T-cell (primary cell): ENCODE results near the gene PRKCG. TPM values are rescaled to one million over a fixed set of nuclear protein-coding genes. Genes with fewer than 3 reads are reported as not detected.

Source experiments
- ATAC-seq, 4 experiments: fragments of 200-7000 bp in 3 of 4; fragments of 150-1000 bp in 1 of 4; cut with Tn5 transposase; replicated peaks in 1 of 4; 1 replicate in 3 of 4; 2 replicates in 1 of 4; pipeline ENCODE4 v1.10.0; 2021; ENCODE audit warnings: moderate library complexity in 3 of 4, mild to moderate bottlenecking in 2 of 4, moderate number of reproducible peaks in 1 of 4
- CTCF ChIA-PET, 2 donors: fragments of 300-600 bp; sonication (Branson Sonifier 250); formaldehyde crosslinking; loops; one replicate each; lab custom pipeline; 2022; ENCODE audit warnings: antibody characterized with exemption in 2 of 2; lab: Charles Lee
- POLR2A ChIA-PET, 2 donors: fragments of 300-600 bp; sonication (Branson Sonifier 250); formaldehyde crosslinking; loops; one replicate each; lab custom pipeline; 2022; ENCODE audit warnings: antibody characterized with exemption in 2 of 2; lab: Charles Lee
- DNase-seq, 35 experiments: peaks; one replicate each; pipeline versions ENCODE4 v3.0.0 to v3.0.0-alpha.2; 2013 to 2023
- H3K27ac ChIP-seq: one replicate; pipeline ENCODE4 v1.5.1; 2013; ENCODE audit warnings: low read length
- H3K27me3 ChIP-seq, 2 experiments: replicated peaks in 1 of 2; 1 replicate in 1 of 2; 2 replicates in 1 of 2; pipeline versions ENCODE4 v1.6.1 to v1.7.0; 2013; ENCODE audit warnings: low read length in 1 of 2, mixed read lengths in 1 of 2; ENCODE audit not compliant: control insufficient read depth in 2 of 2, insufficient read depth in 2 of 2; ENCODE audit errors: extremely low read depth in 1 of 2
- H3K36me3 ChIP-seq, 2 donors: 1 replicate in 1 of 2; 2 replicates in 1 of 2; pipeline versions ENCODE4 v1.6.1 to v1.7.0; 2013; ENCODE audit warnings: low read length in 1 of 2; ENCODE audit not compliant: control insufficient read depth in 2 of 2, insufficient read depth in 1 of 2; ENCODE audit errors: extremely low read depth in 1 of 2
- H3K4me1 ChIP-seq, 2 experiments: 1 replicate in 1 of 2; 2 replicates in 1 of 2; pipeline versions ENCODE4 v1.6.1 to v1.7.0; 2013; ENCODE audit warnings: low read length in 2 of 2, mixed read lengths in 1 of 2; ENCODE audit not compliant: insufficient read depth in 2 of 2, control insufficient read depth in 1 of 2; ENCODE audit errors: extremely low read depth in 1 of 2
- H3K4me3 ChIP-seq, 2 donors: 1 replicate in 1 of 2; 2 replicates in 1 of 2; pipeline versions ENCODE4 v1.5.1 to v1.7.0; 2013; ENCODE audit warnings: mild to moderate bottlenecking in 2 of 2, low read length in 1 of 2, moderate library complexity in 1 of 2; ENCODE audit not compliant: control insufficient read depth in 1 of 2; ENCODE audit errors: extremely low read depth in 1 of 2
- H3K9me3 ChIP-seq: 2 replicates; pipeline ENCODE4 v1.7.0; 2013
- H3K27ac Mint-ChIP-seq, 2 donors: one replicate each; pipeline ENCODE4 v1.8.0; 2020 to 2021; ENCODE audit warnings: mild to moderate bottlenecking in 2 of 2, mixed read lengths in 2 of 2
- H3K27me3 Mint-ChIP-seq, 2 donors: one replicate each; pipeline ENCODE4 v1.8.0; 2021 to 2022; ENCODE audit warnings: mixed read lengths in 2 of 2
- H3K36me3 Mint-ChIP-seq: one replicate; pipeline ENCODE4 v1.8.0; 2021; ENCODE audit warnings: mixed read lengths
- H3K4me1 Mint-ChIP-seq, 3 donors: one replicate each; pipeline ENCODE4 v1.8.0; 2020 to 2022; ENCODE audit warnings: mixed read lengths in 3 of 3, mild to moderate bottlenecking in 1 of 3
- H3K4me3 Mint-ChIP-seq, 3 donors: one replicate each; pipeline ENCODE4 v1.8.0; 2020 to 2022; ENCODE audit warnings: mild to moderate bottlenecking in 3 of 3, mixed read lengths in 3 of 3, moderate library complexity in 3 of 3
- H3K9me3 Mint-ChIP-seq, 3 donors: one replicate each; pipeline ENCODE4 v1.8.0; 2020 to 2022; ENCODE audit warnings: mixed read lengths in 3 of 3
- WGBS: methylation state at CpG from one replicate; pipeline ENCODE4 v1.1.5; 2013; ENCODE audit warnings: missing lambda C conversion rate; ENCODE audit not compliant: insufficient coverage; 5-methylcytosine and 5-hydroxymethylcytosine counted together
- total RNA-seq, 35 experiments: library from RNA in 6 of 35; stranded (reverse) in 6 of 35; fragments of 120-200 nt in 1 of 35; gene quantifications; one replicate each; pipeline versions ENCODE4 v1.2.1 to v1.2.4 and lab custom pipeline; 2013 to 2026

PRKCG gene
- total RNA-seq, 5 donors from 2014 or later (not counting 1 experiment from before 2014, with no cell fraction given): 0.15 to 2.4 (median 0.32) TPM; not detected in 2

DNA sequence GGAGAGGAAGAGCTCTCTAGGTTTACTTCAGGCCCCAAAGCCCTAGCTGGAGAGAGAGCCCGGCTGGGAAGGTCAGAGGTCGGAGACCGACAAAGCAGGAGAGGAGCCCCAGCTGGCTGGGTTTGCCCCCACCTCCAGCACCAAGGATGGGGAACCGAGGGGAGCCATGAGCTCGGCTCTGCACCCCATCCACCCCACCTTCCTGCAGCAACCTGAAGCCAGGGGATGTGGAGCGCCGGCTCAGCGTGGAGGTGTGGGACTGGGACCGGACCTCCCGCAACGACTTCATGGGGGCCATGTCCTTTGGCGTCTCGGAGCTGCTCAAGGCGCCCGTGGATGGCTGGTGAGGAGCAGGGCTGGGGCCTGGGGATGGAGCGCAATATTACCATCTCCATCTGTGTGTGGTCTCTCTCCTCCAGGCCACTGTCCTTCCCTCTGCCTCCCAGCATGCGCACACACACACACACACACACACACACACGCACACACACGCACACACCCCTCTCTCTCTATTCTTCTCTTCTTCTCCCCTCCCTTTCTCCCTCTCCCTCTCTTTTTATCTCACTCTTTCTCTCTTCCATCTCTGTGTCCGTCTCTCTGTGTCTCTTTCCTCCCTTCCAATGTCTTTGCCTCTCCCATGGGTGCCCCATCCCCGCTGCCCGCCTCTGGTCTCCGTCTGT lies 10.4 kb downstream of the PRKCG start:
- Histone ChIP-seq H3K4me3 (no peak overlapping the region), H3K27ac (no peak overlapping the region), H3K4me1 (peaks cover 0 to 7% of the 10 kb centered on the region in 2 experiments), H3K36me3 (no peaks in the 10 kb centered on the region), H3K27me3 (peaks cover 2 to 52% of the 10 kb centered on the region in 2 experiments), H3K9me3 (no peaks in the 10 kb centered on the region)
- 71% methylated on average over 14 of the region's 23 CpGs for WGBS
- ATAC-seq (no peak), DNase-seq (no peak)
- H3K27ac Mint-ChIP-seq: no peak overlapping the region
- peaks cover 4 to 12% (median 4%) of the 10 kb centered on the region in 3 donors for H3K4me1 Mint-ChIP-seq
- H3K27me3 Mint-ChIP-seq: peaks cover 37 to 49% of the 10 kb centered on the region in 2 donors
- POLR2A ChIA-PET: no interaction called here
- no peaks in the 10 kb centered on the region for H3K36me3 Mint-ChIP-seq
- H3K9me3 Mint-ChIP-seq: no peaks in the 10 kb centered on the region
- no peak overlapping the region for H3K4me3 Mint-ChIP-seq
- CTCF ChIA-PET: no interaction called here

DNA sequence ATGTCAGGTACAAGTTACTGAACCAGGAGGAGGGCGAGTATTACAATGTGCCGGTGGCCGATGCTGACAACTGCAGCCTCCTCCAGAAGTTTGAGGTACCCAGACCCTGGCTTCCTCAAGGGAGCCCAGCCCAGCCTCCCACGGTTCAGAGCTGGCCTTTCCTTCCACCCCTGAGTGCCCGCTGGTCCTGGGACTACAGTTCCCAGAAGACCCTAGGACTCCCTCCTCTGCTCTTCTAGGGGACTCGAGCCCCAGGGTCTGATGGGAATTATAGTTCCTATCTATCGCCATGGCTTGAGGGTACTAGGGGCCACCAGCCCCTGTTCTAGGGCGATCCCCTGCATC lies 11.0 kb downstream of the PRKCG start:
- Mint-ChIP-seq H3K27ac (no peak overlapping the region), H3K36me3 (no peaks in the 10 kb centered on the region), H3K4me1 (peaks cover 4 to 12% (median 4%) of the 10 kb centered on the region in 3 donors), H3K4me3 (no peak overlapping the region), H3K9me3 (no peaks in the 10 kb centered on the region), H3K27me3 (peaks cover 40 to 54% of the 10 kb centered on the region in 2 donors)
- WGBS: 60% methylated on average over 6 of the region's 8 CpGs
- Histone ChIP-seq H3K36me3 (no peaks in the 10 kb centered on the region), H3K27me3 (peaks cover 2 to 55% of the 10 kb centered on the region in 2 experiments), H3K27ac (no peak overlapping the region), H3K4me3 (no peak overlapping the region), H3K4me1 (peaks cover 0 to 7% of the 10 kb centered on the region in 2 experiments), H3K9me3 (no peaks in the 10 kb centered on the region)
- POLR2A ChIA-PET: no interaction called here
- ATAC-seq (no peak), DNase-seq (no peak)
- CTCF ChIA-PET: no interaction called here

DNA sequence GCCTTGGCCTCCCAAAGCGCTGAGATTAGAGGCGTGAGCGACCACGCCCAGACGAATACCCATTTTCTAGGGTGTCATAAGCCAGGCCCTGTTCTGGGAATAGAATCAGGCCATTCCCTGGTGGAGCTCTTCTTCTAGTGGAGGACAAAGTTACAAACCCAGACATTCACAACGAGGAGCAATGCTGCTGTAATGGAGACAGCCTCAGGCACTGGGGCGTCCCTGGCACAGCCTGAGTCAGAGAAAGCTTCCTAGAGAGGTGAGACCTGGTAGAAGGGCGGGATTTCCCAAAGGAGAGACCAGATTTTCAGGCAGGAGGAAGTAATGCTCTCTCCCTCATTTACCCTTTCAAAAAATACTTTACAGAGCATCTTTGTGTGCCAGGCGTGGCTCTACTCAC lies 12.7 kb downstream of the PRKCG start:
- H3K4me1 Mint-ChIP-seq: peaks cover 9 to 14% (median 12%) of the 10 kb centered on the region in 3 donors
- H3K36me3 Mint-ChIP-seq: no peaks in the 10 kb centered on the region
- Histone ChIP-seq H3K36me3 (no peaks in the 10 kb centered on the region), H3K9me3 (no peaks in the 10 kb centered on the region), H3K27me3 (peaks cover 2 to 72% of the 10 kb centered on the region in 2 experiments), H3K4me1 (peaks cover 0 to 5% of the 10 kb centered on the region in 2 experiments), H3K27ac (no peak overlapping the region), H3K4me3 (no peak overlapping the region)
- H3K9me3 Mint-ChIP-seq: no peaks in the 10 kb centered on the region
- no peak for DNase-seq
- ChIA-PET CTCF (interaction anchor here in 1 of 2 donors (0.7 kb wide), 1 partner anchor 38 kb away, joined by 3 read pairs; no protein-coding TSS in a partner anchor), POLR2A (no interaction called here)
- H3K27me3 Mint-ChIP-seq: peaks cover 51 to 67% of the 10 kb centered on the region in 2 donors
- ATAC-seq: no peak
- no peak overlapping the region for H3K4me3 Mint-ChIP-seq
- H3K27ac Mint-ChIP-seq: no peak overlapping the region
- WGBS: 100% methylated on average over 1 of the region's 9 CpGs

DNA sequence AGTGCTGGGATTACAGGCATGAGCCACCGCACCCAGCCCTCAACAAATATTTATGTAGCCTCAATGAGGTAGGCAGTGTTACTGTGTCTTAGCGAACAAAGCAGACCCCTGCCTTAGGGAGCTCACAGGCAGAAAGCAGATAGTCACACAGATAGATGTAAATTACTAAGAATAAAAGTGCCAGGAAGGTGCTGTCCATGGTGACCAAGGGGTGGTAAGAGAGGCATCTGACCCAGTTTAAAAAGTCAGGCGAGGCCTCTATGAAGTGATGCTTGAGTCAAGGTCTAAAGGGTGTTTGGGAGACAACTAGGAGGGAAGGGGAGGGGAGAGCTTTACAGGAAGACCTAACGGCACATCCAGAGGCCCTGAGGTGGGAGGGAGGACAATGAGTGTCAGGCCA lies 14.7 kb downstream of the PRKCG start:
- Mint-ChIP-seq H3K36me3 (no peaks in the 10 kb centered on the region), H3K9me3 (no peaks in the 10 kb centered on the region), H3K4me1 (peaks cover 4 to 9% (median 5%) of the 10 kb centered on the region in 3 donors), H3K4me3 (no peak overlapping the region), H3K27ac (no peak overlapping the region), H3K27me3 (peaks cover 52 to 73% of the 10 kb centered on the region in 2 donors)
- Histone ChIP-seq H3K4me1 (no peaks in the 10 kb centered on the region), H3K36me3 (no peaks in the 10 kb centered on the region), H3K4me3 (no peak overlapping the region), H3K27me3 (peaks cover 0 to 71% of the 10 kb centered on the region in 2 experiments), H3K9me3 (no peaks in the 10 kb centered on the region), H3K27ac (no peak overlapping the region)
- no peak for ATAC-seq
- no peak for DNase-seq
- CTCF ChIA-PET: no interaction called here
- 31% methylated on average over 2 of the region's 4 CpGs for WGBS
- POLR2A ChIA-PET: no interaction called here

DNA sequence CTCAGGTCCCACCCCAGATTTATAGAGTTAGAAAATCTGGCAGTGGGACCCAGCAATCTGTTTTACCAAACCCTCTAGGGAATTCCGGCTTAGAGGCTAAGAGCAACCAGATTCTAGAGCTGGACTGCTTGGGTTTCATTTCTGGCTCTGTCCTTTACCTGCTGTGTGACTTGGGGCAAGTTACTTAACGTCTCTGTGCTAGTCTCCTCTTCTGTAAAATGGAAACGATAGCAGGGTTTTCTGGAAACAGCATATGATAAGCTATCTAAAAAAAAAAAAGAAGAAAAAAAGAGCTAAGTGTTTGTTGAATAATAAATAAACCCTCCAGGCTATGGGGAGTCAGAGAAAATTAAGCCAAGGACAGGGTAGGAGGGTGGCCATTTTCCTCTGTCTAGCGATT lies 15.5 kb downstream of the PRKCG start:
- H3K4me3 Mint-ChIP-seq: no peak overlapping the region
- Histone ChIP-seq H3K27ac (no peak overlapping the region), H3K9me3 (no peaks in the 10 kb centered on the region), H3K4me3 (no peak overlapping the region), H3K36me3 (no peaks in the 10 kb centered on the region), H3K4me1 (no peaks in the 10 kb centered on the region), H3K27me3 (peaks cover 0 to 66% of the 10 kb centered on the region in 2 experiments)
- peaks cover 53 to 75% of the 10 kb centered on the region in 2 donors for H3K27me3 Mint-ChIP-seq
- ATAC-seq: no peak
- 67% methylated on average over 1 of the region's 4 CpGs for WGBS
- no peak overlapping the region for H3K27ac Mint-ChIP-seq
- POLR2A ChIA-PET: no interaction called here
- no peaks in the 10 kb centered on the region for H3K36me3 Mint-ChIP-seq
- no peaks in the 10 kb centered on the region for H3K9me3 Mint-ChIP-seq
- no peak for DNase-seq
- CTCF ChIA-PET: no interaction called here
- peaks cover 4 to 9% (median 5%) of the 10 kb centered on the region in 3 donors for H3K4me1 Mint-ChIP-seq

DNA sequence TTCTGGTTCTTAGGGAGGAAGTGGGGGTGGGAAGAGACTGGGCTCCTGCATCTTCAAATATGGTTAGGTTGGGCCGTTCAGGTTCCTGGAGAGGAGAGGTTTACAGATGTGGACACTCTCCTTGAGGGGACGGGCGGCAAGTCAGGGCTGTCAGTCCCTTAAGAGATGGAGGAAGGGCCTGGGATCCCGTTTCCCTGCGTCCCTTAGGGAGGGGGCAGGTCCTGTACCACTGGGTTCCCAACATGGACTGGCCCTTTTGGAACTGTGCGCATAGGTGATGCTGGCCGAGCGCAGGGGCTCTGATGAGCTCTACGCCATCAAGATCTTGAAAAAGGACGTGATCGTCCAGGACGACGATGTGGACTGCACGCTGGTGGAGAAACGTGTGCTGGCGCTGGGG lies 16.2 kb downstream of the PRKCG start:
- H3K27ac Mint-ChIP-seq: peak overlapping the region in 1 of 2 donors; percentile 23
- no peaks in the 10 kb centered on the region for H3K9me3 Mint-ChIP-seq
- H3K4me3 ChIP-seq: no peak overlapping the region
- H3K4me3 Mint-ChIP-seq: no peak overlapping the region
- DNase-seq (no peak), ATAC-seq (no peak)
- peaks cover 2 to 9% (median 6%) of the 10 kb centered on the region in 3 donors for H3K4me1 Mint-ChIP-seq
- no peak overlapping the region for H3K27ac ChIP-seq
- H3K27me3 Mint-ChIP-seq: peaks cover 47 to 76% of the 10 kb centered on the region in 2 donors
- POLR2A ChIA-PET: no interaction called here
- no peaks in the 10 kb centered on the region for H3K9me3 ChIP-seq
- no peaks in the 10 kb centered on the region for H3K36me3 ChIP-seq
- WGBS: 8% methylated on average over 6 of the region's 16 CpGs
- no peaks in the 10 kb centered on the region for H3K4me1 ChIP-seq
- no peaks in the 10 kb centered on the region for H3K36me3 Mint-ChIP-seq
- peaks cover 0 to 65% of the 10 kb centered on the region in 2 experiments for H3K27me3 ChIP-seq
- CTCF ChIA-PET: interaction anchor here in 1 of 2 donors (0.6 kb wide), 1 partner anchor 12 kb away, joined by 3 read pairs; no protein-coding TSS in a partner anchor
